GM23338 (cell line): ENCODE measurements around the gene KCNJ3.

Experiments
- CREB1 ChIP-seq: fragments of 250-450 bp; sonication (Bioruptor Pico); IDR thresholded peaks from 2 replicates; pipeline ENCODE4 v1.5.0; 2020; ENCODE audit warnings: low read depth, mild to moderate bottlenecking, moderate library complexity
- CTCF ChIP-seq, 2 experiments: fragments of 200-600 bp in 1 of 2; sonication (generic) in 1 of 2; conservative IDR thresholded peaks; 2 replicates each; pipeline versions ENCODE4 v1.5.1 to v1.6.1; 2016 to 2017; ENCODE audit warnings: antibody characterized with exemption in 2 of 2, low read depth in 2 of 2, mild to moderate bottlenecking in 2 of 2, moderate library complexity in 1 of 2
- ETS1 ChIP-seq: IDR thresholded peaks from 2 replicates; pipeline ENCODE4 v1.6.1; 2016; ENCODE audit warnings: antibody characterized with exemption
- EZH2 ChIP-seq: fragments of 200-600 bp; sonication (generic); IDR thresholded peaks from one replicate; pipeline ENCODE4 v1.8.0; 2017; ENCODE audit warnings: antibody characterized with exemption, mild to moderate bottlenecking, low read depth; ENCODE audit not compliant: unreplicated experiment
- EZH2phosphoT487 ChIP-seq: fragments of 200-600 bp; sonication (generic); IDR thresholded peaks from one replicate; pipeline ENCODE4 v1.8.1; 2018; ENCODE audit warnings: antibody characterized with exemption; ENCODE audit not compliant: unreplicated experiment
- JUNB ChIP-seq: IDR thresholded peaks from one replicate; pipeline ENCODE4 v1.6.1; 2016; ENCODE audit warnings: antibody characterized with exemption; ENCODE audit not compliant: unreplicated experiment
- POLR2AphosphoS5 ChIP-seq: IDR thresholded peaks from 2 replicates; pipeline ENCODE4 v1.6.1; 2016; ENCODE audit warnings: antibody characterized with exemption, low read depth
- REST ChIP-seq: IDR thresholded peaks from one replicate; pipeline ENCODE4 v1.6.1; 2018; ENCODE audit warnings: antibody characterized with exemption; ENCODE audit not compliant: unreplicated experiment
- STAT1 ChIP-seq: IDR thresholded peaks from one replicate; pipeline ENCODE4 v1.6.1; 2016; ENCODE audit warnings: antibody characterized with exemption; ENCODE audit not compliant: unreplicated experiment
- ZNF114 ChIP-seq: fragments of 250-450 bp; sonication (Bioruptor Pico); IDR thresholded peaks from 2 replicates; pipeline ENCODE4 v1.5.0; 2020; ENCODE audit warnings: mild to moderate bottlenecking, moderate library complexity
- ZNF331 ChIP-seq: fragments of 250-450 bp; sonication (Bioruptor Pico); IDR thresholded peaks from 2 replicates; pipeline ENCODE4 v1.5.0; 2020; ENCODE audit warnings: low read depth, mild to moderate bottlenecking, moderate library complexity

- TF ChIP-seq CTCF (conservative IDR thresholded peaks at IDR 0.05; ENCODE audit: low read depth in 2 of 2), result no peak
- TF ChIP-seq EZH2phosphoT487, result no peak
- no peak for TF ChIP-seq POLR2AphosphoS5
- no peak for TF ChIP-seq CREB1
- no peak for TF ChIP-seq JUNB
- TF ChIP-seq EZH2, result no peak
- no peak for TF ChIP-seq ZNF114 (CRISPR knock-in tag)
- TF ChIP-seq ZNF331 (CRISPR knock-in tag), result no peak
- TF ChIP-seq ETS1, result no peak
- TF ChIP-seq REST, result no peak
- TF ChIP-seq STAT1, result no peak
These were observed 28.4 kb upstream of the KCNJ3 start for GRCh38 chr2:154670083-154670482.
